ENCODE data around the gene WFDC13. TPM values are rescaled to one million over a fixed set of nuclear protein-coding genes. Genes with fewer than 3 reads are reported as not detected.

WFDC13 gene
- total RNA-seq, 1 donor from 2014 or later: not detected

DNA sequence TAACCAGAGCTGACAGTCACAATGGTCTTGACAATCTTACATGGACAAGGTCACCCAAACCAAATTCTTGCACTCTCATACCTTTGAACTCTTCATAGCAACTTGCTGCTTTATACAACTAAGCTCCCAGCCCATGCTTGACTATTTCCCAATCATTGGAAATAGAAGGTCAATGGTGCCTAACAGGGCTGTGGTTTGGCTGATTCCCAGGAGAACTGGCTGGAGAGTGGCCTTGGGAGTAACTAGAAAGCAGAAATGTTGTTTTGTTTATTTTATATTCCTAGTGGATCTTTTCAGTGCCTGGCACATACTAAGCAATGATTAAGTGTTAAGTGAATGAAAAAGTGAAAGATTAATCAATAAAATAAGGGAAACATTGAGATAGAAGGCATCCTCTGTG is 23.3 kb downstream of the WFDC13 start:
- Mint-ChIP-seq H3K4me3 (no peak overlapping the region), H3K9me3 (peaks cover 3% of the 10 kb centered on the region), H3K36me3 (no peaks in the 10 kb centered on the region), H3K27ac (no peak overlapping the region), H3K4me1 (peaks cover 3% of the 10 kb centered on the region), H3K27me3 (ENCODE audit: insufficient read depth, low read depth) (no peaks in the 10 kb centered on the region)
- Histone ChIP-seq H2AFZ (replicated peaks) (no peak overlapping the region), H3K4me3 (no peak overlapping the region), H3K4me2 (no peak overlapping the region), H3K27ac (no peak overlapping the region), H3K79me2 (ENCODE audit: low read depth) (no peaks in the 10 kb centered on the region), H3K36me3 (no peaks in the 10 kb centered on the region), H4K20me1 (ENCODE audit: low read depth) (no peaks in the 10 kb centered on the region), H3K9me3 (ENCODE audit: low read depth) (no peaks in the 10 kb centered on the region), H3K9ac (no peak overlapping the region), H3K4me1 (no peaks in the 10 kb centered on the region), H3K27me3 (no peaks in the 10 kb centered on the region), H3F3A (ENCODE audit: low read depth) (no peaks in the 10 kb centered on the region)
- TF ChIP-seq EZH2phosphoT487 (IDR thresholded peaks at IDR 0.05): no peak
- DNase-seq (ENCODE audit: low spot score): no peak

DNA sequence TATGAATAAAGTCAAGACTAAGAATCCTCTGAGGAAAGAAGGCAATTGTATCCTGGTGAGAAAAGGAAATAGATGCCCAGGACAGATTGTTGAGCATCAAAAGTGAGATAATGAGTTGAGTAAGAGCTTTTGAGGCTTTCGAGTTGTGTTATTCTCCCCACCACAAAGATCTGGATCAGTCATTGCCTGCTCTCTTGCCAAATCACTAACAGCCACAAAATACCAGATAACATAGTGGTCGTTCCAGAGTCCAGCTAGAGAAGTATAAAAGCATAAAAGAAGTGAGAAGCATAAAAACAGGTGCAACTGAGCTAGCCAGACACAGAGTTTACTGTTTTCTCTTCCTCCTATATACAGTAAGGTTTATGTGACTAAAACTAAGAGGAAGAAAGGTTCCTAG is 25.2 kb downstream of the WFDC13 start:
- Mint-ChIP-seq H3K36me3 (no peaks in the 10 kb centered on the region), H3K9me3 (peaks cover 13% of the 10 kb centered on the region), H3K27ac (no peak overlapping the region), H3K27me3 (ENCODE audit: insufficient read depth, low read depth) (peaks cover 2% of the 10 kb centered on the region), H3K4me3 (no peak overlapping the region), H3K4me1 (peaks cover 3% of the 10 kb centered on the region)
- Histone ChIP-seq H4K20me1 (ENCODE audit: low read depth) (no peaks in the 10 kb centered on the region), H3F3A (ENCODE audit: low read depth) (no peaks in the 10 kb centered on the region), H3K4me3 (no peak overlapping the region), H3K27ac (no peak overlapping the region), H3K79me2 (ENCODE audit: low read depth) (no peaks in the 10 kb centered on the region), H3K4me2 (no peak overlapping the region), H3K27me3 (no peaks in the 10 kb centered on the region), H3K9ac (no peak overlapping the region), H3K36me3 (no peaks in the 10 kb centered on the region), H3K4me1 (no peaks in the 10 kb centered on the region), H2AFZ (replicated peaks) (no peak overlapping the region), H3K9me3 (ENCODE audit: low read depth) (no peaks in the 10 kb centered on the region)
- no peak for DNase-seq (ENCODE audit: low spot score)
- TF ChIP-seq EZH2 (IDR thresholded peaks at IDR 0.05) (no peak), EZH2phosphoT487 (IDR thresholded peaks at IDR 0.05) (no peak)
- TF ChIP-seq, protein P1, sequence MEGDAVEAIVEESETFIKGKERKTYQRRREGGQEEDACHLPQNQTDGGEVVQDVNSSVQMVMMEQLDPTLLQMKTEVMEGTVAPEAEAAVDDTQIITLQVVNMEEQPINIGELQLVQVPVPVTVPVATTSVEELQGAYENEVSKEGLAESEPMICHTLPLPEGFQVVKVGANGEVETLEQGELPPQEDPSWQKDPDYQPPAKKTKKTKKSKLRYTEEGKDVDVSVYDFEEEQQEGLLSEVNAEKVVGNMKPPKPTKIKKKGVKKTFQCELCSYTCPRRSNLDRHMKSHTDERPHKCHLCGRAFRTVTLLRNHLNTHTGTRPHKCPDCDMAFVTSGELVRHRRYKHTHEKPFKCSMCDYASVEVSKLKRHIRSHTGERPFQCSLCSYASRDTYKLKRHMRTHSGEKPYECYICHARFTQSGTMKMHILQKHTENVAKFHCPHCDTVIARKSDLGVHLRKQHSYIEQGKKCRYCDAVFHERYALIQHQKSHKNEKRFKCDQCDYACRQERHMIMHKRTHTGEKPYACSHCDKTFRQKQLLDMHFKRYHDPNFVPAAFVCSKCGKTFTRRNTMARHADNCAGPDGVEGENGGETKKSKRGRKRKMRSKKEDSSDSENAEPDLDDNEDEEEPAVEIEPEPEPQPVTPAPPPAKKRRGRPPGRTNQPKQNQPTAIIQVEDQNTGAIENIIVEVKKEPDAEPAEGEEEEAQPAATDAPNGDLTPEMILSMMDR (IDR thresholded peaks at IDR 0.05): no peak

DNA sequence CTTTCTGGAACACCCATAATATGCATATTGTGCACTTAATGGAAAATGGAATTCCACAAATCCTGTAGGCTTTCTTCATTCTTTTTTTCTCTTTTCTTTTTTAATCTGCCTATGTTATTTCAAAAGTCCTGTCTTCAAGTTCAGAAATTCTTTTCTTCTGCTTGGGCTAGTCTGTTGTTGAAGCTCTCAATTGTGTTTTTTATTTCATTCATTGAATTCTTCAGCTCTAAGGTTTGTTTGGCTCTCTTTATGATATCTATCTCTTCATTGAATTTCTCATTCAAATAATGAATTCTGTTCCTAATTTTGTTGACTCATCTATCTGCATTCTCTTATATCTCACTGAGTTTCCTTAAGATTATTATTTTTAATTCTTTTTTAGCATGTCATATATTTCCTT is 30.4 kb downstream of the WFDC13 start:
- peaks cover 33% of the 10 kb centered on the region for H3K9me3 Mint-ChIP-seq

DNA sequence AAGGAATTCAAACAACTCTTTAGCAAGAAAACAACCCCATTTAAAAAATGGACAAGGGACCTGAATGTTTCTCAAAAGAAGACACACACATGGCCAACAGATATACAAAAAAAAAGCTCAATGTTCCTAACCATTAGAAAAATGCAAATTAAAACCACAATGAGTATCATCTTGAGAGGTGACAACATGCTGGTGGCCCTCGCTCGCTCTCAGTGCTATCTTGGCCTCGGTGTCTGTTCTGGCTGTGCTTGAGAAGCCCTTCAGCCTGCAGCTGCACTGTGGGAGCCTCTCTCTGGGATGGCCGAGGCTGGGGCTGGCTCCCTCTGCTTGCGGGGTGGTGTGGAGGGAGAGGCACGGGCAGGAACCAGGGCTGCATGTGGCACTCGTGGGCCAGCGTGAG is 33.7 kb downstream of the WFDC13 start:
- H3K4me2 ChIP-seq: no peak overlapping the region
- H3K79me2 ChIP-seq (ENCODE audit: low read depth): no peaks in the 10 kb centered on the region
- no peaks in the 10 kb centered on the region for H3K27me3 ChIP-seq
- no peak for DNase-seq (ENCODE audit: low spot score)
- Mint-ChIP-seq H3K27ac (no peak overlapping the region), H3K4me1 (no peaks in the 10 kb centered on the region), H3K36me3 (no peaks in the 10 kb centered on the region), H3K4me3 (no peak overlapping the region), H3K27me3 (ENCODE audit: insufficient read depth, low read depth) (peaks cover 2% of the 10 kb centered on the region), H3K9me3 (peaks cover 33% of the 10 kb centered on the region)
- H3K36me3 ChIP-seq: no peaks in the 10 kb centered on the region
- TF ChIP-seq EZH2phosphoT487 (IDR thresholded peaks at IDR 0.05): no peak
- TF ChIP-seq, protein P1 (IDR thresholded peaks at IDR 0.05): no peak
- no peak for TF ChIP-seq EZH2 (IDR thresholded peaks at IDR 0.05)
- H2AFZ ChIP-seq (replicated peaks): no peak overlapping the region
- H3K9me3 ChIP-seq (ENCODE audit: low read depth): peaks cover 4% of the 10 kb centered on the region
- H3K9ac ChIP-seq: no peak overlapping the region
- H3K4me1 ChIP-seq: no peaks in the 10 kb centered on the region
- no peak overlapping the region for H3K4me3 ChIP-seq
- no peak overlapping the region for H3K27ac ChIP-seq
- H4K20me1 ChIP-seq (ENCODE audit: low read depth): no peaks in the 10 kb centered on the region
- H3F3A ChIP-seq (ENCODE audit: low read depth): no peaks in the 10 kb centered on the region

More for the DNA sequence above, 30.4 kb downstream of the WFDC13 start:
- Mint-ChIP-seq H3K4me3 (no peak overlapping the region), H3K4me1 (no peaks in the 10 kb centered on the region), H3K27ac (no peak overlapping the region), H3K36me3 (no peaks in the 10 kb centered on the region), H3K27me3 (ENCODE audit: insufficient read depth, low read depth) (peaks cover 2% of the 10 kb centered on the region)
- no peaks in the 10 kb centered on the region for H3K27me3 ChIP-seq
- no peak for DNase-seq (ENCODE audit: low spot score)
- H3K9me3 ChIP-seq (ENCODE audit: low read depth): peaks cover 4% of the 10 kb centered on the region
- no peak for TF ChIP-seq EZH2phosphoT487 (IDR thresholded peaks at IDR 0.05)
- no peak for TF ChIP-seq EZH2 (IDR thresholded peaks at IDR 0.05)
- TF ChIP-seq, protein P1 (IDR thresholded peaks at IDR 0.05): no peak
- H3K4me3 ChIP-seq: no peak overlapping the region
- no peaks in the 10 kb centered on the region for H3F3A ChIP-seq (ENCODE audit: low read depth)
- no peak overlapping the region for H3K27ac ChIP-seq
- no peaks in the 10 kb centered on the region for H3K79me2 ChIP-seq (ENCODE audit: low read depth)
- H3K4me2 ChIP-seq: no peak overlapping the region
- H3K4me1 ChIP-seq: no peaks in the 10 kb centered on the region
- H2AFZ ChIP-seq (replicated peaks): no peak overlapping the region
- H4K20me1 ChIP-seq (ENCODE audit: low read depth): no peaks in the 10 kb centered on the region
- H3K9ac ChIP-seq: no peak overlapping the region
- no peaks in the 10 kb centered on the region for H3K36me3 ChIP-seq
